8988T (cell line): ENCODE measurements around the gene TMCC2.

Experiments
- DNase-seq: peaks from one replicate; pipeline ENCODE4 v3.0.0; 2011

Gene TMCC2

DNA sequence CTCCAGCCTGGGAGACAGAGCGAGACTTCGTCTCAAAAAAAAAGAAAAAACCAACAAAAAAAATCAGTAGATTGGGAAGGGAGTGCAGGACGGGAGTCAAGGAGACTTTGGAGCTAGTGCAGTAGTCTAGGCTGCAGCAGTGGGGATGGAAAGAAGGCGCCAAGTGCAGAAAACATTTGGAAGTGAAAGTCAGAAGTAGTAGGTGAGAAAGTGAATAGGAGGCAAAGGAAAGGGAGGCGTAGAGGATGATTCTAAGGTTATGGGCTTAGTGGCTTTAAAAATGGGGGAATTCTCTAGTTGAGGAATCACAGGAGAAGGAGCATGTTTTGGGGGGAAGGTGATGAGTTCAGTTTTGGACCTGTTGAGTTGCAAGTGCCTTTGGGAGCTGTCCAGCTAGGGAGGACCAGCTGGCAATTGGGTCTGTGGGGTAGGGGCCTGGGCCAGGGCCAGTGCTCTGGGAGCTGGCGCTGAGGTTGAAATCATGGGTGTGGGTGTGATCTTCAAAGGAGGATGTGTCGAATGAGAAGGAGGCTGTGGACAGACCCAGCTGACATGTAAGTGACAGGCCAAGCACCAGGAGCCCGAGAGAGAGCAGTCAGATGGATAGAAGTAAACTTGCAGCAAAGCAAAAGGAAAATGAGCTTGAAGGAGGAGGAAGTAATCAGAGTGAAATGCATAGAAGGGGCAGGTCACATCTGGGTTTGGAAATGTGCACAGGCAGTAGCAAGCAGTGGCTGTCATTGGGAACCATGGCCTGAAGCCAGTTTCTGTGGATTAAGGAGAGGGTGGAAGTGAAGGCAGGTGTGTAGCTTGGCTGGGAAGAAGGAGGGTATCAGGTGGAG is 15.8 kb downstream of the TMCC2 start:
- DNase-seq, result no peak

DNA sequence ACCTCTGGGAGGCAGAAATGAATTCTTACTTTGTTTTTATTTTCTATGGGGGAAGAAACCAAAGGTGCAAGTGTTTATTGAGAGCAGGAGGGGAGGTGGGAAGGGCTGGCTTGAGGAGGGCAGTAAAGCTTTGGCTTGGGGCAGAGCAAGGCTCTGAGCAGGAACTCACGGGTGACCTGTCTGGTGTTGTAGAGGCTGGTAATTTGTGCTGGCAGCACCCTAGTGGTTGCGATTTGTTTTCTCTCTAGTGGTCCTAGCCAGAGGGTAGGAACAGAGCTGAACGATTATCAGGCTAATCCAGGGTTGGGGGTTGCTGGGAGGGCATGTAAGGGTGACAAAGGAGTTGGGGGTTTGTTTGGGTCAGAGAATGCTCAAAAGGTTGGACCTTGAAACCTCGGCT is 16.6 kb downstream of the TMCC2 start:
- no peak for DNase-seq

DNA sequence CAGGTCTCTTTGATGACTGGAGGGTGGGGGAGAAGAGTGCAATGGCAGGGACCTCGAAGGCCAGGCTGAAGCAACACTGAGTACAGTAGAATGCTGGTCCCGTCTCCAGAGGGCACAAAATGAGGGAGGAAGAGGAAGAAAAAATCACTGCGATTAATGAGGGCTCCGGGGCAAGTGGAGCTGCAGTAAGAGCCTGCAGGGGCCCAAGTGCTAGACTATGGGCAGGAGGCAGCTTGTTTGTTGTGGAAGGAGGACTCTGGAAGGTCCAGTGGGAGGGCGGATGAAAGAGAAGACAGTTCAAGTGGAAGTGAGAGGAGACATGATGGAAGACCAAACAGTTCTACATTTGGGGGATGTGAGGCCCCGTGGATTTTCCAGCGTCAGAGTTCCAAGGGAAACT is 17.4 kb downstream of the TMCC2 start:
- DNase-seq, result no peak

DNA sequence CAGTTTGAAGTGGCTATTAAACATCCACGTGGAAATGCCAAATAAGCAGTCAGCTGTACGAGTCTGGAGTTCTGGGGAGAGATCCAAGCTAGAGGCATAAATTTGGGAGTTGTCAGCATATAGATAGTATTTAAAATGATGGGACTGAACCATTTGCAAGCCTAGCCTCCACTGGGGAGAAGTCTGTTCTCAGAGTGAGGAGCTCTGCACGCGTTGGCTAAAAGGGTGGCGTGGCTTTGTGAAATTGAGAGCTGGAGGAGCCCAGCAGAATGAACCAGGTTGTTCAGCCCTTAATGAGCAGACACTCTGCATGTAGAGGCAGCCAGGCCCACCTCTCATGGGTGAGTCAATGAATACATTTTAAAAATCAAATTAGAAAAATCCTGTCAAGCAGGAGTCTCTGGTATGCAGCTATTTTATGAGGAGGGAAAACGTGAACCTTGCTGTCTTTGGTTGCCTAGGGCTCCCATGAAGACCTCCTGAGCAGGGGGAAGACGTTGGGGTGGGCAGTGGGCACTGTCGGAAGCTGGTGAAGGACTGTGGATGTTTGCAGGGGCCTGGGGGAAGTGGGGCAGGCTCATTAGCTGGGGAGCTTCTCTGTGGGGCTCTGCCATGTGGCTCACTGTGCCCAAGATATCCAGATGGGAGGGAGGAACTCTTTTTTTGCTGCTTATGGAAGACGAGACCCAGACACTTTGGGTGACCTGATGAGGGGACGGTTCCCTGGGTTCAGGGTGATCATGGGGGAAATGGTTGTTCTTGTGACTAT is 18.8 kb downstream of the TMCC2 start:
- no peak for DNase-seq

DNA sequence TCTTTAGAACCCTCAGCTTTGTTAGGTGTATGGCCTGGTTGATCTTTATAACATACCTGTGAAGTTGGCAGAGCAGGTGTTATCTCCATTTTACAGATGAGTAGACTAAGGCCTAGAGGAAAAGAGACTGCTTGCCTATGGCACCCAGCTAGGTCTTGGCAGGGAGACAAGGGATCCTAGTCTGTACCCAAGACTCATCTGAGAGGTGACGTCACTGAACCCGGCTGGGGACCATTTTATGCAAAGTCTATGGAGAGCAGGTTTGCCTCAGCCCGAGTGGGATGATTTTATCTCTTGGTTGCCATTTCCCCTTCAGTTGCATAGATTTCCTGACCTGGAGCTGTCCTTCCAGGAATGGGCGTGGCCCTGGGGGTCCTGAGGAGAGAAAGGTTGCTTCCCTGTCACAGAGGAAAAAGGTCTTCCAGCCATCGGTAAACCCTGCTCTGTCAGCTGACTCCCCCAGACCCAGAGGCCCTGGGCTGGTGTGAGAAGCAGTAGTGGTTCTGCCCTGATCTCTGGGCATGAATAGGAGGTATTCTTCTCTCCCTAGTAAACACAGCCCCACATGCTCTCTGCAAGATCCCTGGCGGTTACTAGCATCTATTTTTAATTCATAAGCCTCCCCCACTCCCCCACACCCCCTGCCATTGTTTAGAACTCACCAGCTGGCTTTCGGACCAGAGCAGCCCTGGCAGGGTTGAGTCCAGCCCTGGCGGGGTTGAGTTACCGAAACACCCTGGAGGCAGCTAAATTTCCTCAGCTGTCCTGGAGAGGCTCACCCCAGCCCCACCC is 19.6 kb downstream of the TMCC2 start:
- DNase-seq, result no peak

DNA sequence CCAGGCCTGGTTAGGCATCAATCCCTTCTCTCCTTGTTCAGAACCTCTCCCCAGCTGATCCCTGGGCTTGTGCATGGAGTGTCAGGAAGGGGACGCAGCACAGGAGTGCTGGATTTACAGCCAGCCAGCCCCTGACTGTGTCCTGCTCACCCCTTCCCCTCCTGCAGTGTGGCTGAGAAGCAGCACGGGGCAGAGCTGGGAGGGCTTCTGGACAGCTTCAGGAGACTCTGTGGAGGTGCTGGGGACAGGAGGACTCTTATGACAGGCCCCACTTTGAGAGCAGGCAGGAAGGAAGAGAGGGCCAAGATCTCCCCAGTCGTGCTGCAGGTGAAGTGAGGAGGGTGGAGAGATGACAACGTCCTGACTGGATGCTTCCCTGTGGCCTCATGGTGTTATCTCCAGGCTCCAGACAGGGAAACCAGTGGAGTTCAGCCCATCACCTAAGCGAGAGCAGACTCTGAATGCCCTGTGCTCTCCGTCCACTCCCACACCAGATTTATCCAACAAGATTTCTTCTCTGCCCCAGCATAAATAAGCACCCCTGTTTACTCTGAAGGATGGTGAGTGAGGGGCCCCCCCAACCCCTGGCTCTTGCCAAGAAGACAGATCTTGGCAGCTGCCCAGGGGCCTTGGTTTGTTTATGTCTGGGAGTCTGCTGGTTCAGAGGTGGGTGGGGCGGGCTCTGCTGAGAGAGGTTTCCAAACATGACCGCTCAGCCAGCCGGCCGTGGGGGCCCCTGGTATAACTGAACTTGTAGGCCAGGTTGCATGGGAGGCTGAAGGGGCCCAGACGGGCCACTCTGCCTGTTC is 21.3 kb downstream of the TMCC2 start:
- DNase-seq, result no peak

DNA sequence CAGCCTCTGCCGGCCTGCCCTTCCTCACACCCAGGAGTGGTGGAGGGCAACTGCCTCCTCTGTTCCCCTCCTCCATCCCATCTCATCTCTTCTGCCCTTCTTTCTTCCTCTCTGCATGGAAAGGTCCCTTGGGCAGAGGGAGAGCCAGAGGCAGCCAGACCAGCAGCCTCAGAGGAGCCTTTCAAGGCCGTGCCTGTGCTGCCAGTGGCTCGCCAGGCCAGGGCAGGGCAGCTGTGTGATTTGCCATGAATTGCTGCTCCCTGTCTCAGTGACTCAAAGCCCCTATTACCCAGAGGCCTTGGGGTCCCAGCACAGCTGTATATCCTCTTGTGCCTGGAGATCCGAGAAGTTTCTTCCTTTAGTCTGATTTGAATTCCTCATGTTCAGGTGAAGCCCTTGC is 21.9 kb downstream of the TMCC2 start:
- no peak for DNase-seq

DNA sequence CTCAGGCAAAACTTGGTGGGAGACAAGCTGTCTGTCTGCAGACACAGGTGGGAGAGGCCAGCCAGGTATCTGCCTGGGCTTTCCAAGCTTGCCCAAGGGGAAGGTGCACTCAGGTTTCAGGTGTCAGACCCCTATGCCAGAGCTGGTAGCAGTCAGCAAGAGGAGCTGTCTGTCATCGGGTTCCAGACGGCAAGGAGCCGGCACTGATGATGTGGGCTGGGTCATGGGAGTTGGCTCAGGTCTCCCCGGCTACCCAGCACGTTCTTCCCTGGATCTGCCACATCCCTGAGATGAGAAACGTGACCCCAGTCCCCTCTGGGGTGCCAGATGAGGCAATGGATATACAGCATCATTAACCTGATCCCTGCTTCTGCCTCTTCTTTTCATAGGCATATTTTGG is 23.0 kb downstream of the TMCC2 start:
- no peak for DNase-seq

DNA sequence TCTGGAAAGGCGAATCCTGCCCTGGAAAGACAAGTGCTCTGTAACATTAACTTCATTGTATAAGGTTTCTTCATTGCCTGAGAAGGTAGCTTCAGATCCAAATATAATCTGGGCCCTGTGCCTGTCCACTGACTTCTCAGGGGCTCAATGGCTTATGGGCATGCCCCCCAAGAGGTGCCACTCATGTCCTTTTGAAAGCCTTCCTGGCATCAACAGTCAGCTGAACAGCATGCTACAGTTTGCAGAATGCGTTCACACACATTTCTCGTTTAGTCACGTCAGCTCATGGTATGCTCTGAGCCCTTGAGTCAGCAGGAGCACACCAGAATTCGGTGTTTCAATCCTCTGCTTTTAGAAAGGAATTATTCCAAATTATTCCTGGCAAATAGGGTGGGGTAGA is 23.8 kb downstream of the TMCC2 start:
- DNase-seq, result no peak

DNA sequence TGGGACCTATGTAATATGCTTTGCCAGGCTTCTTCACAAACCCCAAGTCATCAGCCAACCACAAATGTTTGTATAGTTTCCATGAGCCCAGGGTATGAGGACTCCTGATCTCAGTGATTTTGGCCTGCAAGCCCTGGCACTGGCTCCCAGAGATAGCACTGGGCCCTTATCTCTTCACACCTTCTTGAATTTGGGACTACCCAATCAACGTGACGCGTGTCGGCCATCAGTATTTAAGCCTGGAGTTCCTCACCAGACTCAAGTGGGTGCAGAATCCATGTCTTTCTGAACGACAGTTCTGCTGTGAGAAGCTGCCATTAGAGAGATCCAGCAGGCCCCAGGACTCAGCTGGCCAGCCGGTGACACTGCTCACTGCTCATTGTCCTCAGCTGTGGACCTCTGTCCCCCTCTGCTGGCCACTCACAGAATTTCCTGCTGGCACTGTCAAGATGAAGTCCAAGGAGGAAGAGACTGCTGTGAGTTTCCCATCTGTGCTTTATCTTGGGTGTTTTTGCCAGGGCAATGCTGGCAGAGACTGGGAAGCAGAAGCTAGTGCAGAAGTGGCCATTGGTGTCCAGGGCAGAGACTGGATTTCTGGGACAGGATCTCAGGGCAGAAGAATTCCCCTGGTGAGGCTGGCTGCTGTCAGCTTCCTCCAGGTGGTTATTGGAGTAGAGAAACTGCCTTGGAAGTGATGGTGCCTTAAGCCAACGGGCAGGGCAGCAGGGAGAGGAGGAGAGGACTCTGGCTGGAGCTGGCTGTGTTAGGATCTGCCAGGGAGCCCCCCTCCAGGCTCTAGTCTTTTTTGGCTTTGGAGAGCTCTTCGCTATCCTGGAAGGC is 28.4 kb downstream of the TMCC2 start:
- peak; percentile 75 for DNase-seq

DNA sequence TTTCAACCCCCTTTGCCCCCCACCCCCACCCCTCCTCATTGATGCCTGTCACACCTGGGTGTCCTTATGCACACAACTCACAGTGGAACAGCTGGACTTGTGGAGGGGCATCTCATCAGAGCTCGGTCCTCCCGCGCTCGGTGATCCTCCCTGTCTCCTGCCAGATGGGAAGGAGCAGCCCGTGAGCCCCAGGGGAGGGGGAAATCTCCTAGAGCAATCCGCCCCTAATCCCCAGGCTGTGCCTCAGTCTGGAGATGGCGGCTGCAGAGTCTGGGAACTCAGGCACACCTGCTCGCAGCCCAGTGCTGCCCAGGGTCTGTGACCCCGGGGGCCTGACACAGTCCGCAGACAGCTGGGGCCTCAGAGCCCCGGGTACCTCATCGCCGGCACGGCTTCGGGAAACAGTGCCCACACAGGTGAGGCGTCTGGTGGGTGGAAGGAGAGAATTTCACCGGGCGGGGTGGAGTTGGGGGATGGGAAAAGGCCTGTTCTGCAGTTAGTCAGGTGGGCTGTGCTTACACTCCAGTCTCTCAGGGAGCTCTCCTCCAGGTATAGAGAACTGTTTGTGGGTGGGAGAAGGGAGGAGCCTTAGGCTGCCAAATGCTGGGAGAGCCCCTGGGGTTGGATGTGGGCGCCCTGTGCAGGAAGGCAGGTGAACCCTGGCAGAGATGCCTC is 29.3 kb downstream of the TMCC2 start:
- no peak for DNase-seq

DNA sequence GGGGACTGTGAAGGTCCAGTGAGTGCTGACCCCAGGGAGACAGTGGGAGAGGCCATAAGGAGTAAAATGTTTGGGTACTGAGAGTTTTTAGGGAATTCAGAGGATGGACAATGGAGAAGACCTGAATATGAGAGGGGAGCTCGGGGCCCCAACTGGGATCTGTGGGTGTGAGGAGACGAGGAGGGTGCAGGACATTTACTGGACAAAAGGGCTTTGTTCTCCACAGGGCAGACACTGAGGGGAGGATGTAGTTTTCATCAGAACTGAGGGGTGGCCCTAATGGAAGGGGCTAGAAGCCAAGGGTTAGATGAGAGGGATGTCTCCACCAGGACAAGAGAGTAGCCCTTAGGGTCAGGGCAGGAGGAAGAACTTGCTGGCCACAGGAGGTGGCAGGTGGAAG is 30.0 kb downstream of the TMCC2 start:
- DNase-seq, result no peak

DNA sequence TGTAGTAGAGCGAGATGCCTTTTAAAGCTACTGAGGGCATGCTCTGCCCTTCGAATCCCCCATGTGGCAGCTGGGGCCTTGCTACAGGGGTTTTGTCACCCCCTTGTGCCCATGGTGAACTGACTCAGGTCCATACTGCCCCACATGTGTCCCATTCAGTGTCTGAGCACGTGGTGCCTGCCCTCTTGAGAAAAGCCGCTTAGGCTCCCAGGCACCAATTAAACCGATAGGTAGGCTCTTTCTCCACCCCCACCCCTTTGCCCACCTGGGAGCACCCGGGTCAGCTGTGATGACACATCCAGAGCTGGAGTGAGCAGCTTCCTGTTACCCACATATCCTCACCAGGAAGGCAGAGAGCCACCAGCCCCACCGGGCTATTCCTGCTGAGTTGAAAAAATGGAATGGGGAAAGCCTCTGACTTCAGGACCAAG is 30.5 kb downstream of the TMCC2 start:
- no peak for DNase-seq

DNA sequence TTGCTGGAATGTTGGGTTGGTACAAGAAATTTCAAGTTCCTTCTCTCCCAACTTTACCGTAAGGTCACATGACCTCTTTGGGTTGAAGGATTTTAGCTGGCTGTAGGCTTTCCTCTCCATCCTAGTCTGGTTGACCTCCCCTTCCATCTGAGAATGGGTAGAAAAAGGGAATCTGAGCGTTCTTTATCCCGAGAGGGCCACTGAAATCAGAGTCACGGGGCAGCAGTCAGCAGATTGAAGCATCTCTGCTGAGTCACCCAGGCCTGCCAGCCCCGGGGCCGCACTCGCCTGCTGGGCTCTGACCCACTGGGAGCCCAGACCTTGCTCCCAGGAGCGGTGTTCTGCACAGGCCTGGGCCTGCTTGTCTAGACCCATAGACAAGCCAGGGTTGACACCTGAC is 31.0 kb downstream of the TMCC2 start:
- DNase-seq, result no peak

DNA sequence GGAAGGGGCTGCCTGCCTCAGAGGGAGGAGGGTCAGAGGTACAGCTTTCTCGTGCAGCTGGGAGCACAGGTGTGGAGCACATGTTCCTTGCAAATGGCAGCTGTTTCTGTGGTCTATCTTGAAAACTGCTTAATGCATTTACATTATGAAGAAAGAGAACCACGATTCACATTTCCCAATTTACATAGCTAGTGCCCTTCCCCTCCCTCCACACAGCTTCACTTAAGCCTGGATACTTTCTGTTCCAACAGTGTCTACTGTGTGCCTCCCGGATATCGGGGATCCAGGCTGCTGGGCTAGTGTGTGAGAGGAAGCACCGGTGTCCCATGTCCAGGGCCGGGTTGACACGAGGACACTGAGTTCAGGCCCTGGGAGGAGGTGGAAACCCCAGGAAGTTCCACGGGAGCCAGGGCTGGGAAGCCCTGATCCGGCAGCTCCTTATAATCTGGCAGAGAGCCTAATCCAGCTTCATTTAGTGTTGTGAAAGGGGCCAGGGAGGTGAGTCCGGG is 31.6 kb downstream of the TMCC2 start:
- DNase-seq, result no peak

DNA sequence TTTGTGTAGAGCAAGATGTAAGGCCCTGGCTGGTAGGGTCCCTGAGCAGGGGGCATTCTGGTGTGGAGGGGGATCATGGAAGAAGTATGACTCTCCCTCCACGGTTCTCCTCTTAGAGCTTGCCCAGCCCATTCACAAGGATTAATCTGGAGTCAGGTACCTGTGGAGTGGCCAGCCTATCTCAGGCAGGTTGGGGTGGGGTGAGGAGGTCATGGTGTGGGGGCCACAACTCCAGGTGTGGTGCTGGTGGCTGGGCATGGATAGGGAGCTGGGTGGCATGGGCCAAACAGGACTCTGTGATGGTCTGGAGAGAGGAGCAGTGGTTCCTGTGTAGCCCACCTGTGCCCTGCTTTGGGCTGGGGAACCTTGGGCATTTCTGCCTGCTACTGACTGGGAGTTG is 32.3 kb downstream of the TMCC2 start:
- no peak for DNase-seq

DNA sequence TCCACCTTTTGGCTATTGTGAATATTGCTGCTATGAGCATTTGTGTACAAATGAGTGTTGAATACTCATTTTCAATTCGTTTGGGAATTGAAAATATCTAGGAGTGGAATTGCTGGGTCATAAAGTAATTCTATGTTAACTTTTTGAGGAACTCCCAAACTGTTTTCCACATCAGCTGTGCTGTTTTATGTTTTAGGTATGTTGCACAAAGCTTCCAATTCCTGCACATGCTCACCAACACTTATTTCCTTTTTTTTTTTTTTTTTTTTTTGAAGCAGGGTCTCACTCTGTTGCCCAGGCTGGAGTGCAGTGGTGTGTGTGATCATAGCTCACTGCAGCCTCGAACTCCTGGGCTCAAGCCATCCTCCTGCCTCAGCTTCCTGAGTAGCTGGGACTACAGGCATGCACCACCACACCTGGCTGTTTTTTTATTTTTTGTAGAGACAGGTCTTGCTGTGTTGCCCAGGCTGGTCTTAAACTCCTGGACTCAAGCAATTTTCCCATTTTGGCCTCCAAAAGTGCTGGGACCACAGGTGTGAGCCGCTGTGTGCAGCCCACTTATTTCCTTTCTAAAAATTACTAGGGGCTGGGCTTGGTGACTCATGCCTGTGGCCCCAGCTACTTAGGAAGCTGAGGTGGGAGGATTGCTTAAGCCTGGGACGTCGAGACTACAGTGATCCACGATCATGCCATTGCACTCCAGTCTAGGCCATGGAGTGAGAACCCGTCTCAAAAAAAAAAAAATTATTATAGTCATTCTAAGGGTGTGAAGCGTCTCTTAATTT is 33.4 kb downstream of the TMCC2 start:
- DNase-seq, result no peak

DNA sequence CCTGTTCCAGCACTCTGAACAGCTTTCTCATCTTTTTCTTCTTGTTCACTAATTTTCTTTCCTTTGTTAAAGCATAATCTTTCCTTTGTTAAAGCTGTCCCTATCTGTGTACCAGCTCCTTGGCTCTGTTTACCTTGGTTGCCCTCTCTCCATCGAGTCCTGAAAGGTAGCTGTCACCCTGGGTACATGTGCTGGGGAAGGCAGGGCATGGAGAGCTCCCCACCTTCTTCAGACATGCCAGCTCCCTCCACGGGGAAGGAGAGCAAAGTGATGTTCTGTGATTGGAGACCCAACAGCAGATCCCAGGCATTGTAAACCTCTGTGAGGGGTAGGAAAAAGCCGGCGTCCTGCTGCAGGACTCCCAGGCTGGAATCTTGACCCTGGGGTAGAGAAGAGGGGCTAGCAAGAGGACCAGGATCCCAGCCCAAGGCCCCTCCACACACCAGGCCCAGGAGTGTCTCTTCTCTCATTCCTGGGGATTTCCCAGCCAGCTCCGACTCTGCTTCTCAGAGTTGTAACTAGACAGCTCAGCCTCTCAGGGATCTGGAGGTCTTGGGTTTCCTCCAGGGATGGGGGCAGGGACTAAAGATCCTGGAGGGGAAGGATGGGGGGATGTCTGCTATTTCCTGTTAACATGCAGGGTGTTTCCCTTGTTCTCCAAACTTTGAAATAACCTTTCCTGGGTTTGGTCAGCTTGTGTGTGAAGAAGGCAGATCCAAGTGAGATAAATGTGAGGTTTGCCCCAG is 34.4 kb downstream of the TMCC2 start:
- DNase-seq, result no peak

DNA sequence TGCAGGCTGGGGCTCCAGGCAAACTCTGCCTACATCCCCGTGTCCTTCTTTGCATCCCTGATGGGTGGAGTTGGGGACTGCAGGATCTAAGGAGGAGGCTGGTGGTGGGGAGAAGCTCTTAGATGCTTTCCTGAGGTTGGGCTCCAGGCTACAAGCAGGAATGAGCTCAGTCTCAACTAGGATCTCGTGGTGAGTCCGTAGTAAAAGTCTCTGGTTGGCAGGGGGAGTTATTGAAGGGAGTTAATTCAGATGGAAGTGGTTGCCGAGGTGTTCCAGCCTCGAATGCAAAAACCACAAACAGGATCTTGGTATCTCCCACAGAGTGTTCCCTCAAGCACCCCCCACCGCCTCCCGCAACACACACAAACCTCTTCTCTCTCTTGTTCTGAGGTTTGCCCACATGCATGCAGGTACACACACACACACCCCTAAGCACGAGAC is 35.0 kb downstream of the TMCC2 start:
- DNase-seq, result no peak
